ENCODE measurements around the gene FAM236A. TPM values are rescaled to one million over a fixed set of nuclear protein-coding genes. Genes with fewer than 3 reads are reported as not detected.
"Not testable (repeated sequence)": the region's sequence is repeated elsewhere in the genome, so short reads cannot be mapped to it uniquely, and the experiment has no call there.

The FAM236A gene
- polyA plus RNA-seq, 1 experiment: not detected

GRCh38 chrX:72974885-72975284 is 36.9 kb downstream of the FAM236A start:
- DNase-seq (ENCODE audit: low read depth, low spot score); POLR2A ChIA-PET; H3K27ac ChIP-seq (ENCODE audit: low read depth, low read length); H3K9me3 ChIP-seq (ENCODE audit: control insufficient read depth, insufficient read depth, low read length); H3K27me3 ChIP-seq (ENCODE audit: control insufficient read depth, insufficient read depth, low read length); CTCF ChIA-PET; H3K4me3 ChIP-seq (ENCODE audit: low read depth, low read length): not testable (repeated sequence)

GRCh38 chrX:72980894-72981469 is 43.0 kb downstream of the FAM236A start:
- DNase-seq (ENCODE audit: low read depth, low spot score); CTCF ChIA-PET; POLR2A ChIA-PET; H3K27me3 ChIP-seq (ENCODE audit: control insufficient read depth, insufficient read depth, low read length); H3K9me3 ChIP-seq (ENCODE audit: control insufficient read depth, insufficient read depth, low read length); H3K4me3 ChIP-seq (ENCODE audit: low read depth, low read length); H3K27ac ChIP-seq (ENCODE audit: low read depth, low read length): not testable (repeated sequence)

Other genes starting within 250 kb of the FAM236A start
- 4.5 and 4.9 TPM in 2 replicates for gene PHKA1, start 223.9 kb upstream of the FAM236A start, polyA plus RNA-seq (2011; rRNA removed)
- not detected in 2 replicates for gene DMRTC1B, start 161.3 kb upstream of the FAM236A start, polyA plus RNA-seq (2011; rRNA removed)
- not detected in 2 replicates for gene FAM236B, start 155.5 kb upstream of the FAM236A start, polyA plus RNA-seq (2011; rRNA removed)
- gene FAM236D, start 130.0 kb upstream of the FAM236A start, polyA plus RNA-seq (2011; rRNA removed): not detected in 2 replicates
- not detected in 2 replicates for gene FAM236C, start 25.6 kb upstream of the FAM236A start, polyA plus RNA-seq (2011; rRNA removed)
- not detected in 2 replicates for gene DMRTC1, start 5.6 kb downstream of the FAM236A start, polyA plus RNA-seq (2011; rRNA removed)
- gene PABPC1L2B, start 64.7 kb downstream of the FAM236A start, polyA plus RNA-seq (2011; rRNA removed): not detected in 2 replicates
- not detected in 2 replicates for gene PABPC1L2A, start 141.3 kb downstream of the FAM236A start, polyA plus RNA-seq (2011; rRNA removed)

Measured in AG04450 (cell line).